Liver (tissue), 2 donors: ENCODE measurements around the gene PRKACG.

ENCODE experiments used
- CTCF ChIP-seq: fragments of 150-350 bp; IDR thresholded peaks from 2 replicates; pipeline ENCODE4 v1.5.1; 2017; ENCODE audit warnings: improper control_type of control experiment, low read depth, low read length; ENCODE audit not compliant: missing input control
- YY1 ChIP-seq: IDR thresholded peaks from 2 replicates; pipeline ENCODE4 v1.6.1; 2016; ENCODE audit warnings: antibody characterized with exemption, mild to moderate bottlenecking
- donor health status: healthy.

- TF ChIP-seq YY1 (no peak), CTCF (no peak)
These were observed 49.1 kb downstream of the PRKACG start for GRCh38 chr9:68964765-68965164.
